Stimulated activated CD4-positive, alpha-beta T cell treated with anti-CD3 and anti-CD28 coated beads, Interleukin-2, amount 100 ng/mL, for 48 hours (primary cell): Measurements from ENCODE around the gene CDK2.
"Not testable (repeated sequence)": the region's sequence is repeated elsewhere in the genome, so short reads cannot be mapped to it uniquely, and the experiment has no call there.

Experiments
- DNase-seq, 2 donors: peaks; one replicate each; pipeline ENCODE4 v3.0.0-alpha.2; 2020

The CDK2 gene

GRCh38 chr12:55982319-55982936 is 15.8 kb downstream of the CDK2 start:
- DNase-seq, result no peak

GRCh38 chr12:55983232-55983842 is 16.7 kb downstream of the CDK2 start:
- no peak for DNase-seq

- no peak for DNase-seq
Observed at GRCh38 chr12:55984861-55985260, 18.2 kb downstream of the CDK2 start.

GRCh38 chr12:55985341-55985740 is 18.7 kb downstream of the CDK2 start:
- no peak for DNase-seq

- DNase-seq, result not testable (repeated sequence)
Observed at GRCh38 chr12:55985976-55986375, 19.3 kb downstream of the CDK2 start.

- no peak for DNase-seq
Observed at GRCh38 chr12:55991110-55991509, 24.5 kb downstream of the CDK2 start.

GRCh38 chr12:55993230-55993853 is 26.7 kb downstream of the CDK2 start:
- DNase-seq, result no peak

GRCh38 chr12:55995366-55995765 is 28.7 kb downstream of the CDK2 start:
- DNase-seq, result no peak

GRCh38 chr12:55996201-55996714 is 29.6 kb downstream of the CDK2 start:
- DNase-seq, result peak; percentile 63 to 69

GRCh38 chr12:55996715-55997534 is 30.3 kb downstream of the CDK2 start, which contains the start of gene SUOX:
Gene SUOX, plus strand, starts transcription at chr12:55997276. Its CDS starts 4,946 bp downstream, at chr12:56002222.
- peak in 1 of 2 donors; percentile 26 for DNase-seq

- DNase-seq, result no peak
Observed at GRCh38 chr12:55997535-55997859, 30.9 kb downstream of the CDK2 start.

- DNase-seq, result not testable (repeated sequence)
Observed at GRCh38 chr12:55999522-55999921, 32.9 kb downstream of the CDK2 start.

GRCh38 chr12:55999999-56000540 is 33.4 kb downstream of the CDK2 start:
- DNase-seq, result not testable (repeated sequence)

GRCh38 chr12:56001487-56002100 is 35.0 kb downstream of the CDK2 start:
- no peak for DNase-seq

- not testable (repeated sequence) for DNase-seq
Observed at GRCh38 chr12:56003376-56003775, 36.7 kb downstream of the CDK2 start.

GRCh38 chr12:56004211-56004610 is 37.6 kb downstream of the CDK2 start:
- no peak for DNase-seq

GRCh38 chr12:56007564-56008559 is 41.2 kb downstream of the CDK2 start:
- DNase-seq, result peak; percentile 53 to 68

- DNase-seq, result no peak
Observed at GRCh38 chr12:56010111-56010570, 43.5 kb downstream of the CDK2 start.

- DNase-seq, result no peak
Observed at GRCh38 chr12:56011509-56012090, 45.0 kb downstream of the CDK2 start.

GRCh38 chr12:56013482-56013881 is 46.9 kb downstream of the CDK2 start:
- no peak for DNase-seq

GRCh38 chr12:56014205-56014604 is 47.6 kb downstream of the CDK2 start:
- DNase-seq, result no peak
